ENCODE measurements around the gene PIP5K1B. TPM values are rescaled to one million over a fixed set of nuclear protein-coding genes. Genes with fewer than 3 reads are reported as not detected.

Gene PIP5K1B
- total and polyA plus RNA-seq, 2 of the 13 experiments (the other 11 are each of a cell fraction or from before 2014, with no cell fraction given): 15.8 to 17.5 TPM

DNA sequence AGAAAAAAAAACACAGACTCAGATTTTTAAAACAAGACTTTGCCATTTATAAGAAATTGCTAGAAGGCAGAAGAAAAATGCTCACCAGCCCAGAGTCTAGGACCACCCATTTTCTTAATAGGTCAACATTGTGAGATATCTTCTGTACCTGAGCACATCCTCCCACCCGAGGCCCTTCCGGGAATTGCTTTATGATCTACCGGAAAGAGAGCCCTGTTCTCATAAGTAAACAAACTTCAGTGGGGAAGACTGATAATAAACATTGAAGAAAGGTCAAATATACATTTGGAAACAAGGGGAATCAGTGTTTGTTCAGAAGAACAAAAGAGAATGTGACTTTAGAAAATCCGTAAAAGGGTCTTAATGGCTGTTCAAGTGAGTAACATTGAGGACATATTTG, 264.5 kb downstream of the PIP5K1B start (continued):
- TF ChIP-seq ETV5 (CRISPR knock-in tag; IDR thresholded peaks at IDR 0.05; ENCODE audit: borderline replicate concordance) (peak; percentile 99), KMT2B (CRISPR knock-in tag; IDR thresholded peaks at IDR 0.05) (no peak), SP4 (CRISPR knock-in tag; IDR thresholded peaks at IDR 0.05) (no peak), ZFP1 (CRISPR knock-in tag; IDR thresholded peaks at IDR 0.05) (no peak), ZNF572 (CRISPR knock-in tag; IDR thresholded peaks at IDR 0.05) (no peak), ZNF484 (CRISPR knock-in tag; IDR thresholded peaks at IDR 0.05; ENCODE audit: borderline replicate concordance, low read depth) (no peak), ZNF180 (CRISPR knock-in tag; IDR thresholded peaks at IDR 0.05; ENCODE audit: borderline replicate concordance, low read depth) (no peak), PPARG (CRISPR knock-in tag; conservative IDR thresholded peaks at IDR 0.05) (peak; percentile 81), ZNF567 (CRISPR knock-in tag; IDR thresholded peaks at IDR 0.05; ENCODE audit: borderline replicate concordance) (no peak), CC2D1A (CRISPR knock-in tag; IDR thresholded peaks at IDR 0.05) (no peak), HNRNPK (IDR thresholded peaks at IDR 0.05; ENCODE audit: low read depth, low read length, poor library complexity, severe bottlenecking) (no peak), ZNF75D (CRISPR knock-in tag; IDR thresholded peaks at IDR 0.05; ENCODE audit: borderline replicate concordance) (no peak), ZNF570 (CRISPR knock-in tag; IDR thresholded peaks at IDR 0.05; ENCODE audit: borderline replicate concordance) (no peak), KDM4B (CRISPR knock-in tag; IDR thresholded peaks at IDR 0.05) (peak; percentile 75; the same call in 1 of the 2 replicates), ZNF607 (CRISPR knock-in tag; IDR thresholded peaks at IDR 0.05; ENCODE audit: borderline replicate concordance) (no peak), MED8 (CRISPR knock-in tag; IDR thresholded peaks at IDR 0.05; ENCODE audit: insufficient replicate concordance) (no peak), NFE2 (CRISPR knock-in tag; IDR thresholded peaks at IDR 0.05) (no peak), ZNF296 (CRISPR knock-in tag; conservative IDR thresholded peaks at IDR 0.05) (no peak)
- TF ChIP-seq, protein P1, sequence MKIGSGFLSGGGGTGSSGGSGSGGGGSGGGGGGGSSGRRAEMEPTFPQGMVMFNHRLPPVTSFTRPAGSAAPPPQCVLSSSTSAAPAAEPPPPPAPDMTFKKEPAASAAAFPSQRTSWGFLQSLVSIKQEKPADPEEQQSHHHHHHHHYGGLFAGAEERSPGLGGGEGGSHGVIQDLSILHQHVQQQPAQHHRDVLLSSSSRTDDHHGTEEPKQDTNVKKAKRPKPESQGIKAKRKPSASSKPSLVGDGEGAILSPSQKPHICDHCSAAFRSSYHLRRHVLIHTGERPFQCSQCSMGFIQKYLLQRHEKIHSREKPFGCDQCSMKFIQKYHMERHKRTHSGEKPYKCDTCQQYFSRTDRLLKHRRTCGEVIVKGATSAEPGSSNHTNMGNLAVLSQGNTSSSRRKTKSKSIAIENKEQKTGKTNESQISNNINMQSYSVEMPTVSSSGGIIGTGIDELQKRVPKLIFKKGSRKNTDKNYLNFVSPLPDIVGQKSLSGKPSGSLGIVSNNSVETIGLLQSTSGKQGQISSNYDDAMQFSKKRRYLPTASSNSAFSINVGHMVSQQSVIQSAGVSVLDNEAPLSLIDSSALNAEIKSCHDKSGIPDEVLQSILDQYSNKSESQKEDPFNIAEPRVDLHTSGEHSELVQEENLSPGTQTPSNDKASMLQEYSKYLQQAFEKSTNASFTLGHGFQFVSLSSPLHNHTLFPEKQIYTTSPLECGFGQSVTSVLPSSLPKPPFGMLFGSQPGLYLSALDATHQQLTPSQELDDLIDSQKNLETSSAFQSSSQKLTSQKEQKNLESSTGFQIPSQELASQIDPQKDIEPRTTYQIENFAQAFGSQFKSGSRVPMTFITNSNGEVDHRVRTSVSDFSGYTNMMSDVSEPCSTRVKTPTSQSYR (CRISPR knock-in tag; IDR thresholded peaks at IDR 0.05; ENCODE audit: borderline replicate concordance): peak; percentile 85; the same call in 1 of the 2 replicates
- TF ChIP-seq, protein P2, sequence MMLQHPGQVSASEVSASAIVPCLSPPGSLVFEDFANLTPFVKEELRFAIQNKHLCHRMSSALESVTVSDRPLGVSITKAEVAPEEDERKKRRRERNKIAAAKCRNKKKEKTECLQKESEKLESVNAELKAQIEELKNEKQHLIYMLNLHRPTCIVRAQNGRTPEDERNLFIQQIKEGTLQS (CRISPR knock-in tag; IDR thresholded peaks at IDR 0.05): no peak
- TF ChIP-seq, protein P3, sequence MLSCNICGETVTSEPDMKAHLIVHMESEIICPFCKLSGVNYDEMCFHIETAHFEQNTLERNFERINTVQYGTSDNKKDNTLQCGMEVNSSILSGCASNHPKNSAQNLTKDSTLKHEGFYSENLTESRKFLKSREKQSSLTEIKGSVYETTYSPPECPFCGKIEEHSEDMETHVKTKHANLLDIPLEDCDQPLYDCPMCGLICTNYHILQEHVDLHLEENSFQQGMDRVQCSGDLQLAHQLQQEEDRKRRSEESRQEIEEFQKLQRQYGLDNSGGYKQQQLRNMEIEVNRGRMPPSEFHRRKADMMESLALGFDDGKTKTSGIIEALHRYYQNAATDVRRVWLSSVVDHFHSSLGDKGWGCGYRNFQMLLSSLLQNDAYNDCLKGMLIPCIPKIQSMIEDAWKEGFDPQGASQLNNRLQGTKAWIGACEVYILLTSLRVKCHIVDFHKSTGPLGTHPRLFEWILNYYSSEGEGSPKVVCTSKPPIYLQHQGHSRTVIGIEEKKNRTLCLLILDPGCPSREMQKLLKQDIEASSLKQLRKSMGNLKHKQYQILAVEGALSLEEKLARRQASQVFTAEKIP (CRISPR knock-in tag; IDR thresholded peaks at IDR 0.05; ENCODE audit: borderline replicate concordance): no peak
- TF ChIP-seq, protein P4, sequence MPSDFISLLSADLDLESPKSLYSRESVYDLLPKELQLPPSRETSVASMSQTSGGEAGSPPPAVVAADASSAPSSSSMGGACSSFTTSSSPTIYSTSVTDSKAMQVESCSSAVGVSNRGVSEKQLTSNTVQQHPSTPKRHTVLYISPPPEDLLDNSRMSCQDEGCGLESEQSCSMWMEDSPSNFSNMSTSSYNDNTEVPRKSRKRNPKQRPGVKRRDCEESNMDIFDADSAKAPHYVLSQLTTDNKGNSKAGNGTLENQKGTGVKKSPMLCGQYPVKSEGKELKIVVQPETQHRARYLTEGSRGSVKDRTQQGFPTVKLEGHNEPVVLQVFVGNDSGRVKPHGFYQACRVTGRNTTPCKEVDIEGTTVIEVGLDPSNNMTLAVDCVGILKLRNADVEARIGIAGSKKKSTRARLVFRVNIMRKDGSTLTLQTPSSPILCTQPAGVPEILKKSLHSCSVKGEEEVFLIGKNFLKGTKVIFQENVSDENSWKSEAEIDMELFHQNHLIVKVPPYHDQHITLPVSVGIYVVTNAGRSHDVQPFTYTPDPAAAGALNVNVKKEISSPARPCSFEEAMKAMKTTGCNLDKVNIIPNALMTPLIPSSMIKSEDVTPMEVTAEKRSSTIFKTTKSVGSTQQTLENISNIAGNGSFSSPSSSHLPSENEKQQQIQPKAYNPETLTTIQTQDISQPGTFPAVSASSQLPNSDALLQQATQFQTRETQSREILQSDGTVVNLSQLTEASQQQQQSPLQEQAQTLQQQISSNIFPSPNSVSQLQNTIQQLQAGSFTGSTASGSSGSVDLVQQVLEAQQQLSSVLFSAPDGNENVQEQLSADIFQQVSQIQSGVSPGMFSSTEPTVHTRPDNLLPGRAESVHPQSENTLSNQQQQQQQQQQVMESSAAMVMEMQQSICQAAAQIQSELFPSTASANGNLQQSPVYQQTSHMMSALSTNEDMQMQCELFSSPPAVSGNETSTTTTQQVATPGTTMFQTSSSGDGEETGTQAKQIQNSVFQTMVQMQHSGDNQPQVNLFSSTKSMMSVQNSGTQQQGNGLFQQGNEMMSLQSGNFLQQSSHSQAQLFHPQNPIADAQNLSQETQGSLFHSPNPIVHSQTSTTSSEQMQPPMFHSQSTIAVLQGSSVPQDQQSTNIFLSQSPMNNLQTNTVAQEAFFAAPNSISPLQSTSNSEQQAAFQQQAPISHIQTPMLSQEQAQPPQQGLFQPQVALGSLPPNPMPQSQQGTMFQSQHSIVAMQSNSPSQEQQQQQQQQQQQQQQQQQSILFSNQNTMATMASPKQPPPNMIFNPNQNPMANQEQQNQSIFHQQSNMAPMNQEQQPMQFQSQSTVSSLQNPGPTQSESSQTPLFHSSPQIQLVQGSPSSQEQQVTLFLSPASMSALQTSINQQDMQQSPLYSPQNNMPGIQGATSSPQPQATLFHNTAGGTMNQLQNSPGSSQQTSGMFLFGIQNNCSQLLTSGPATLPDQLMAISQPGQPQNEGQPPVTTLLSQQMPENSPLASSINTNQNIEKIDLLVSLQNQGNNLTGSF (CRISPR knock-in tag; IDR thresholded peaks at IDR 0.05): no peak
